GM23338 (cell line): ENCODE measurements around the gene APOL1.

Experiments
- CREB1 ChIP-seq: fragments of 250-450 bp; sonication (Bioruptor Pico); IDR thresholded peaks from 2 replicates; pipeline ENCODE4 v1.5.0; 2020; ENCODE audit warnings: low read depth, mild to moderate bottlenecking, moderate library complexity
- CTCF ChIP-seq, 2 experiments: fragments of 200-600 bp in 1 of 2; sonication (generic) in 1 of 2; conservative IDR thresholded peaks; 2 replicates each; pipeline versions ENCODE4 v1.5.1 to v1.6.1; 2016 to 2017; ENCODE audit warnings: antibody characterized with exemption in 2 of 2, low read depth in 2 of 2, mild to moderate bottlenecking in 2 of 2, moderate library complexity in 1 of 2
- ETS1 ChIP-seq: IDR thresholded peaks from 2 replicates; pipeline ENCODE4 v1.6.1; 2016; ENCODE audit warnings: antibody characterized with exemption
- EZH2 ChIP-seq: fragments of 200-600 bp; sonication (generic); IDR thresholded peaks from one replicate; pipeline ENCODE4 v1.8.0; 2017; ENCODE audit warnings: antibody characterized with exemption, mild to moderate bottlenecking, low read depth; ENCODE audit not compliant: unreplicated experiment
- EZH2phosphoT487 ChIP-seq: fragments of 200-600 bp; sonication (generic); IDR thresholded peaks from one replicate; pipeline ENCODE4 v1.8.1; 2018; ENCODE audit warnings: antibody characterized with exemption; ENCODE audit not compliant: unreplicated experiment
- JUNB ChIP-seq: IDR thresholded peaks from one replicate; pipeline ENCODE4 v1.6.1; 2016; ENCODE audit warnings: antibody characterized with exemption; ENCODE audit not compliant: unreplicated experiment
- NANOG ChIP-seq: IDR thresholded peaks from 2 replicates; pipeline ENCODE4 v1.6.1; 2016; ENCODE audit warnings: antibody characterized with exemption, borderline replicate concordance
- POLR2AphosphoS5 ChIP-seq: IDR thresholded peaks from 2 replicates; pipeline ENCODE4 v1.6.1; 2016; ENCODE audit warnings: antibody characterized with exemption, low read depth
- REST ChIP-seq: IDR thresholded peaks from one replicate; pipeline ENCODE4 v1.6.1; 2018; ENCODE audit warnings: antibody characterized with exemption; ENCODE audit not compliant: unreplicated experiment
- STAT1 ChIP-seq: IDR thresholded peaks from one replicate; pipeline ENCODE4 v1.6.1; 2016; ENCODE audit warnings: antibody characterized with exemption; ENCODE audit not compliant: unreplicated experiment
- ZNF114 ChIP-seq: fragments of 250-450 bp; sonication (Bioruptor Pico); IDR thresholded peaks from 2 replicates; pipeline ENCODE4 v1.5.0; 2020; ENCODE audit warnings: mild to moderate bottlenecking, moderate library complexity

GRCh38 chr22:36280379-36280778 lies 27.4 kb downstream of the APOL1 start:
- TF ChIP-seq CTCF (conservative IDR thresholded peaks at IDR 0.05; ENCODE audit: low read depth in 2 of 2) (no peak), ETS1 (no peak), CREB1 (no peak), NANOG (no peak), EZH2 (no peak), REST (no peak), STAT1 (no peak), EZH2phosphoT487 (no peak), POLR2AphosphoS5 (no peak), JUNB (no peak), ZNF114 (no peak)
